Mucosa of stomach (tissue), 1 donor: ENCODE results near the gene GABRA5.

Experiments used
- H3K27me3 ChIP-seq: one replicate; pipeline ENCODE4 v1.7.0; 2013; ENCODE audit warnings: mild to moderate bottlenecking, low read length; ENCODE audit not compliant: control insufficient read depth, insufficient read depth
- H3K36me3 ChIP-seq: one replicate; pipeline ENCODE4 v1.7.0; 2013; ENCODE audit warnings: low read length; ENCODE audit not compliant: control insufficient read depth, insufficient read depth
- H3K4me1 ChIP-seq: one replicate; pipeline ENCODE4 v1.7.0; 2013; ENCODE audit warnings: mild to moderate bottlenecking, low read length; ENCODE audit not compliant: control insufficient read depth, insufficient read depth
- H3K4me3 ChIP-seq: one replicate; pipeline ENCODE4 v1.7.0; 2013; ENCODE audit warnings: low read length
- H3K9ac ChIP-seq: one replicate; pipeline ENCODE4 v1.7.0; 2013; ENCODE audit warnings: mild to moderate bottlenecking, low read length, moderate library complexity
- H3K9me3 ChIP-seq: one replicate; pipeline ENCODE4 v1.7.0; 2013; ENCODE audit warnings: mild to moderate bottlenecking, low read length, moderate library complexity; ENCODE audit not compliant: control insufficient read depth
- donor health status: Pancreatic carcinoma.

GABRA5 gene

GRCh38 chr15:26864664-26865191, 2.1 kb upstream of the GABRA5 start:
- peaks cover 24% of the 10 kb centered on the region for H3K27me3 ChIP-seq
- no peaks in the 10 kb centered on the region for H3K36me3 ChIP-seq
- no peaks in the 10 kb centered on the region for H3K9me3 ChIP-seq
- H3K4me3 ChIP-seq, result no peak overlapping the region
- no peaks in the 10 kb centered on the region for H3K4me1 ChIP-seq
- H3K9ac ChIP-seq, result no peak overlapping the region

GRCh38 chr15:26867200-26868007, 542 bp downstream of the GABRA5 start:
- Histone ChIP-seq H3K36me3 (no peaks in the 10 kb centered on the region), H3K27me3 (peaks cover 24% of the 10 kb centered on the region), H3K4me1 (no peaks in the 10 kb centered on the region), H3K4me3 (no peak overlapping the region), H3K9ac (no peak overlapping the region), H3K9me3 (no peaks in the 10 kb centered on the region)

- Histone ChIP-seq H3K9ac (no peak overlapping the region), H3K27me3 (peaks cover 24% of the 10 kb centered on the region), H3K36me3 (no peaks in the 10 kb centered on the region), H3K4me1 (no peaks in the 10 kb centered on the region), H3K9me3 (no peaks in the 10 kb centered on the region), H3K4me3 (no peak overlapping the region)
Measured at GRCh38 chr15:26868029-26868685, 1.3 kb downstream of the GABRA5 start.

GRCh38 chr15:26869628-26870027, 2.8 kb downstream of the GABRA5 start:
- Histone ChIP-seq H3K9me3 (no peaks in the 10 kb centered on the region), H3K4me1 (no peaks in the 10 kb centered on the region)

GRCh38 chr15:26870346-26870745, 3.5 kb downstream of the GABRA5 start:
- Histone ChIP-seq H3K4me1 (no peaks in the 10 kb centered on the region), H3K36me3 (no peaks in the 10 kb centered on the region), H3K4me3 (no peak overlapping the region), H3K9me3 (no peaks in the 10 kb centered on the region), H3K27me3 (peaks cover 24% of the 10 kb centered on the region), H3K9ac (no peak overlapping the region)

More at GRCh38 chr15:26869628-26870027, 2.8 kb downstream of the GABRA5 start:
- no peak overlapping the region for H3K4me3 ChIP-seq
- H3K36me3 ChIP-seq, result no peaks in the 10 kb centered on the region
- H3K27me3 ChIP-seq, result peaks cover 24% of the 10 kb centered on the region
- H3K9ac ChIP-seq, result no peak overlapping the region

- Histone ChIP-seq H3K9me3 (no peaks in the 10 kb centered on the region), H3K36me3 (no peaks in the 10 kb centered on the region), H3K4me3 (no peak overlapping the region), H3K27me3 (peaks cover 16% of the 10 kb centered on the region), H3K4me1 (no peaks in the 10 kb centered on the region), H3K9ac (no peak overlapping the region)
Measured at GRCh38 chr15:26872206-26872605, 5.3 kb downstream of the GABRA5 start.

GRCh38 chr15:26873846-26874245, 7.0 kb downstream of the GABRA5 start:
- Histone ChIP-seq H3K36me3 (no peaks in the 10 kb centered on the region), H3K27me3 (peaks cover 6% of the 10 kb centered on the region), H3K4me3 (no peak overlapping the region), H3K9me3 (no peaks in the 10 kb centered on the region), H3K4me1 (no peaks in the 10 kb centered on the region), H3K9ac (no peak overlapping the region)

GRCh38 chr15:26874774-26875475, 8.1 kb downstream of the GABRA5 start:
- H3K9ac ChIP-seq, result no peak overlapping the region

GRCh38 chr15:26875476-26875850, 8.6 kb downstream of the GABRA5 start:
- Histone ChIP-seq H3K9me3 (no peaks in the 10 kb centered on the region), H3K27me3 (no peaks in the 10 kb centered on the region), H3K4me3 (no peak overlapping the region), H3K9ac (no peak overlapping the region), H3K4me1 (no peaks in the 10 kb centered on the region), H3K36me3 (no peaks in the 10 kb centered on the region)

More at GRCh38 chr15:26874774-26875475, 8.1 kb downstream of the GABRA5 start:
- no peaks in the 10 kb centered on the region for H3K4me1 ChIP-seq
- no peaks in the 10 kb centered on the region for H3K9me3 ChIP-seq
- H3K36me3 ChIP-seq, result no peaks in the 10 kb centered on the region
- no peak overlapping the region for H3K4me3 ChIP-seq
- no peaks in the 10 kb centered on the region for H3K27me3 ChIP-seq

GRCh38 chr15:26877831-26878230, 11.0 kb downstream of the GABRA5 start:
- H3K36me3 ChIP-seq, result no peaks in the 10 kb centered on the region
- H3K4me3 ChIP-seq, result no peak overlapping the region
- H3K9ac ChIP-seq, result no peak overlapping the region
- H3K4me1 ChIP-seq, result no peaks in the 10 kb centered on the region
- no peaks in the 10 kb centered on the region for H3K9me3 ChIP-seq
- peaks cover 3% of the 10 kb centered on the region for H3K27me3 ChIP-seq

- Histone ChIP-seq H3K27me3 (peaks cover 3% of the 10 kb centered on the region), H3K4me1 (no peaks in the 10 kb centered on the region), H3K4me3 (no peak overlapping the region), H3K9ac (no peak overlapping the region), H3K36me3 (no peaks in the 10 kb centered on the region), H3K9me3 (no peaks in the 10 kb centered on the region)
Measured at GRCh38 chr15:26879706-26880105, 12.8 kb downstream of the GABRA5 start.

GRCh38 chr15:26882112-26882511, 15.2 kb downstream of the GABRA5 start:
- Histone ChIP-seq H3K9me3 (no peaks in the 10 kb centered on the region), H3K27me3 (peaks cover 3% of the 10 kb centered on the region), H3K9ac (no peak overlapping the region), H3K4me1 (no peaks in the 10 kb centered on the region), H3K4me3 (no peak overlapping the region), H3K36me3 (no peaks in the 10 kb centered on the region)
